Measurements from ENCODE around the gene OR11A1. TPM values are rescaled to one million over a fixed set of nuclear protein-coding genes. Genes with fewer than 3 reads are reported as not detected.

The OR11A1 gene
- total and polyA plus RNA-seq, 2 experiments from 2014 or later = not detected

GRCh38 chr6:29388533-29388932 lies 68.3 kb downstream of the OR11A1 start:
- Mint-ChIP-seq H3K27me3 (ENCODE audit: insufficient read depth, low read depth, poor library complexity) (no peaks in the 10 kb centered on the region), H3K36me3 (ENCODE audit: low read depth) (no peaks in the 10 kb centered on the region), H3K9me3 (no peaks in the 10 kb centered on the region), H3K4me3 (no peak overlapping the region), H3K27ac (no peak overlapping the region), H3K4me1 (no peaks in the 10 kb centered on the region)
- Histone ChIP-seq H3K27me3 (ENCODE audit: insufficient read depth) (no peaks in the 10 kb centered on the region), H3K36me3 (ENCODE audit: insufficient read depth) (no peaks in the 10 kb centered on the region), H3K4me3 (no peak overlapping the region), H3K9me2 (ENCODE audit: insufficient read depth) (no peaks in the 10 kb centered on the region), H3F3A (replicated peaks; ENCODE audit: low read depth) (no peaks in the 10 kb centered on the region), H3K4me2 (no peak overlapping the region), H2AFZ (no peak overlapping the region), H3K79me2 (replicated peaks; ENCODE audit: insufficient read depth) (no peaks in the 10 kb centered on the region), H3K27ac (ENCODE audit: low read depth) (no peak overlapping the region), H4K20me1 (replicated peaks; ENCODE audit: insufficient read depth) (no peaks in the 10 kb centered on the region), H3K4me1 (ENCODE audit: insufficient read depth) (no peaks in the 10 kb centered on the region)
- TF ChIP-seq STAT1 (IDR thresholded peaks at IDR 0.05; ENCODE audit: unreplicated experiment) (no peak), ZNF331 (CRISPR knock-in tag; IDR thresholded peaks at IDR 0.05; ENCODE audit: low read depth) (no peak), NANOG (IDR thresholded peaks at IDR 0.05; ENCODE audit: borderline replicate concordance) (no peak), CTCF (conservative IDR thresholded peaks at IDR 0.05; ENCODE audit: low read depth in 2 of 2) (no peak), REST (IDR thresholded peaks at IDR 0.05; ENCODE audit: unreplicated experiment) (no peak), EZH2 (IDR thresholded peaks at IDR 0.05; ENCODE audit: low read depth, unreplicated experiment) (no peak), ZNF114 (CRISPR knock-in tag; IDR thresholded peaks at IDR 0.05) (no peak), CREB1 (CRISPR knock-in tag; IDR thresholded peaks at IDR 0.05; ENCODE audit: low read depth) (no peak)
- TF ChIP-seq, protein P1, sequence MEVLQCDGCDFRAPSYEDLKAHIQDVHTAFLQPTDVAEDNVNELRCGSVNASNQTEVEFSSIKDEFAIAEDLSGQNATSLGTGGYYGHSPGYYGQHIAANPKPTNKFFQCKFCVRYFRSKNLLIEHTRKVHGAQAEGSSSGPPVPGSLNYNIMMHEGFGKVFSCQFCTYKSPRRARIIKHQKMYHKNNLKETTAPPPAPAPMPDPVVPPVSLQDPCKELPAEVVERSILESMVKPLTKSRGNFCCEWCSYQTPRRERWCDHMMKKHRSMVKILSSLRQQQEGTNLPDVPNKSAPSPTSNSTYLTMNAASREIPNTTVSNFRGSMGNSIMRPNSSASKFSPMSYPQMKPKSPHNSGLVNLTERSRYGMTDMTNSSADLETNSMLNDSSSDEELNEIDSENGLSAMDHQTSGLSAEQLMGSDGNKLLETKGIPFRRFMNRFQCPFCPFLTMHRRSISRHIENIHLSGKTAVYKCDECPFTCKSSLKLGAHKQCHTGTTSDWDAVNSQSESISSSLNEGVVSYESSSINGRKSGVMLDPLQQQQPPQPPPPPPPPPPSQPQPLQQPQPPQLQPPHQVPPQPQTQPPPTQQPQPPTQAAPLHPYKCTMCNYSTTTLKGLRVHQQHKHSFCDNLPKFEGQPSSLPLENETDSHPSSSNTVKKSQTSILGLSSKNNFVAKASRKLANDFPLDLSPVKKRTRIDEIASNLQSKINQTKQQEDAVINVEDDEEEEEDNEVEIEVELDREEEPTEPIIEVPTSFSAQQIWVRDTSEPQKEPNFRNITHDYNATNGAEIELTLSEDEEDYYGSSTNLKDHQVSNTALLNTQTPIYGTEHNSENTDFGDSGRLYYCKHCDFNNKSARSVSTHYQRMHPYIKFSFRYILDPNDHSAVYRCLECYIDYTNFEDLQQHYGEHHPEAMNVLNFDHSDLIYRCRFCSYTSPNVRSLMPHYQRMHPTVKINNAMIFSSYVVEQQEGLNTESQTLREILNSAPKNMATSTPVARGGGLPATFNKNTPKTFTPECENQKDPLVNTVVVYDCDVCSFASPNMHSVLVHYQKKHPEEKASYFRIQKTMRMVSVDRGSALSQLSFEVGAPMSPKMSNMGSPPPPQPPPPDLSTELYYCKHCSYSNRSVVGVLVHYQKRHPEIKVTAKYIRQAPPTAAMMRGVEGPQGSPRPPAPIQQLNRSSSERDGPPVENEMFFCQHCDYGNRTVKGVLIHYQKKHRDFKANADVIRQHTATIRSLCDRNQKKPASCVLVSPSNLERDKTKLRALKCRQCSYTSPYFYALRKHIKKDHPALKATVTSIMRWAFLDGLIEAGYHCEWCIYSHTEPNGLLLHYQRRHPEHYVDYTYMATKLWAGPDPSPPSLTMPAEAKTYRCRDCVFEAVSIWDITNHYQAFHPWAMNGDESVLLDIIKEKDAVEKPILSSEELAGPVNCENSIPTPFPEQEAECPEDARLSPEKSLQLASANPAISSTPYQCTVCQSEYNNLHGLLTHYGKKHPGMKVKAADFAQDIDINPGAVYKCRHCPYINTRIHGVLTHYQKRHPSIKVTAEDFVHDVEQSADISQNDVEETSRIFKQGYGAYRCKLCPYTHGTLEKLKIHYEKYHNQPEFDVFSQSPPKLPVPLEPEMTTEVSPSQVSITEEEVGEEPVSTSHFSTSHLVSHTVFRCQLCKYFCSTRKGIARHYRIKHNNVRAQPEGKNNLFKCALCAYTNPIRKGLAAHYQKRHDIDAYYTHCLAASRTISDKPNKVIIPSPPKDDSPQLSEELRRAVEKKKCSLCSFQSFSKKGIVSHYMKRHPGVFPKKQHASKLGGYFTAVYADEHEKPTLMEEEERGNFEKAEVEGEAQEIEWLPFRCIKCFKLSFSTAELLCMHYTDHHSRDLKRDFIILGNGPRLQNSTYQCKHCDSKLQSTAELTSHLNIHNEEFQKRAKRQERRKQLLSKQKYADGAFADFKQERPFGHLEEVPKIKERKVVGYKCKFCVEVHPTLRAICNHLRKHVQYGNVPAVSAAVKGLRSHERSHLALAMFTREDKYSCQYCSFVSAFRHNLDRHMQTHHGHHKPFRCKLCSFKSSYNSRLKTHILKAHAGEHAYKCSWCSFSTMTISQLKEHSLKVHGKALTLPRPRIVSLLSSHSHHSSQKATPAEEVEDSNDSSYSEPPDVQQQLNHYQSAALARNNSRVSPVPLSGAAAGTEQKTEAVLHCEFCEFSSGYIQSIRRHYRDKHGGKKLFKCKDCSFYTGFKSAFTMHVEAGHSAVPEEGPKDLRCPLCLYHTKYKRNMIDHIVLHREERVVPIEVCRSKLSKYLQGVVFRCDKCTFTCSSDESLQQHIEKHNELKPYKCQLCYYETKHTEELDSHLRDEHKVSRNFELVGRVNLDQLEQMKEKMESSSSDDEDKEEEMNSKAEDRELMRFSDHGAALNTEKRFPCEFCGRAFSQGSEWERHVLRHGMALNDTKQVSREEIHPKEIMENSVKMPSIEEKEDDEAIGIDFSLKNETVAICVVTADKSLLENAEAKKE (CRISPR knock-in tag; IDR thresholded peaks at IDR 0.05) = no peak
- TF ChIP-seq, protein P2, sequence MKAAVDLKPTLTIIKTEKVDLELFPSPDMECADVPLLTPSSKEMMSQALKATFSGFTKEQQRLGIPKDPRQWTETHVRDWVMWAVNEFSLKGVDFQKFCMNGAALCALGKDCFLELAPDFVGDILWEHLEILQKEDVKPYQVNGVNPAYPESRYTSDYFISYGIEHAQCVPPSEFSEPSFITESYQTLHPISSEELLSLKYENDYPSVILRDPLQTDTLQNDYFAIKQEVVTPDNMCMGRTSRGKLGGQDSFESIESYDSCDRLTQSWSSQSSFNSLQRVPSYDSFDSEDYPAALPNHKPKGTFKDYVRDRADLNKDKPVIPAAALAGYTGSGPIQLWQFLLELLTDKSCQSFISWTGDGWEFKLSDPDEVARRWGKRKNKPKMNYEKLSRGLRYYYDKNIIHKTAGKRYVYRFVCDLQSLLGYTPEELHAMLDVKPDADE (IDR thresholded peaks at IDR 0.05) = no peak
- no peak for ATAC-seq
- no peak for DNase-seq (ENCODE audit: low spot score)

Data from GM23338 (cell line).